H1 (cell line): Measurements from ENCODE around the gene SHMT2.

Source experiments
- CEBPB ChIP-seq: IDR thresholded peaks from 2 replicates; pipeline ENCODE4 v1.6.1; 2012; ENCODE audit warnings: low read depth, low read length
- EGR1 ChIP-seq: IDR thresholded peaks from 2 replicates; pipeline ENCODE4 v1.6.1; 2011; ENCODE audit warnings: low read depth, low read length, borderline replicate concordance
- EZH2 ChIP-seq: fragments of 200-600 bp; sonication (generic); IDR thresholded peaks from 2 replicates; pipeline ENCODE4 v1.7.1; 2012; ENCODE audit warnings: low read depth, mild to moderate bottlenecking, moderate library complexity, low read length, inconsistent platforms; ENCODE audit not compliant: severe bottlenecking
- KDM1A ChIP-seq: fragments of 200-600, 300-600 bp; sonication (generic); IDR thresholded peaks from 2 replicates; pipeline ENCODE4 v1.7.1; 2016; ENCODE audit warnings: mild to moderate bottlenecking, low read length, borderline replicate concordance
- POLR2A ChIP-seq, 2 experiments: IDR thresholded peaks; 1 replicate in 1 of 2; 2 replicates in 1 of 2; pipeline ENCODE4 v1.6.1; 2011; ENCODE audit warnings: low read depth in 2 of 2, low read length in 2 of 2, mild to moderate bottlenecking in 2 of 2; ENCODE audit errors: control extremely low read depth in 1 of 2
- SRF ChIP-seq: IDR thresholded peaks from 2 replicates; pipeline ENCODE4 v1.6.1; 2011; ENCODE audit warnings: mild to moderate bottlenecking, low read depth, low read length, moderate library complexity
- SUZ12 ChIP-seq: fragments of 200-600 bp; sonication (generic); IDR thresholded peaks from 2 replicates; pipeline ENCODE4 v1.6.1; 2012; ENCODE audit warnings: mild to moderate bottlenecking, inconsistent platforms, low read length, moderate library complexity, mixed read lengths
- TEAD4 ChIP-seq: IDR thresholded peaks from 2 replicates; pipeline ENCODE4 v1.6.1; 2012; ENCODE audit warnings: low read depth, low read length, inconsistent platforms, mixed read lengths
- TF ChIP-seq, protein P1 (sequence below): IDR thresholded peaks from 2 replicates; pipeline ENCODE4 v1.6.1; 2011; ENCODE audit warnings: low read depth, mild to moderate bottlenecking, low read length; ENCODE audit not compliant: insufficient read depth
- TF ChIP-seq, protein P2 (sequence below), 3 experiments: IDR thresholded peaks; 1 replicate in 2 of 3; 2 replicates in 1 of 3; pipeline versions ENCODE4 v1.5.1 to v1.6.1; 2011; ENCODE audit warnings: low read length in 3 of 3, mild to moderate bottlenecking in 3 of 3, inconsistent platforms in 2 of 3, low read depth in 1 of 3, moderate library complexity in 1 of 3; ENCODE audit not compliant: insufficient read depth in 1 of 3; ENCODE audit errors: control extremely low read depth in 1 of 3
- TF ChIP-seq, protein P3 (sequence below): IDR thresholded peaks from 2 replicates; pipeline ENCODE4 v1.6.1; 2012; ENCODE audit warnings: inconsistent platforms

DNA sequence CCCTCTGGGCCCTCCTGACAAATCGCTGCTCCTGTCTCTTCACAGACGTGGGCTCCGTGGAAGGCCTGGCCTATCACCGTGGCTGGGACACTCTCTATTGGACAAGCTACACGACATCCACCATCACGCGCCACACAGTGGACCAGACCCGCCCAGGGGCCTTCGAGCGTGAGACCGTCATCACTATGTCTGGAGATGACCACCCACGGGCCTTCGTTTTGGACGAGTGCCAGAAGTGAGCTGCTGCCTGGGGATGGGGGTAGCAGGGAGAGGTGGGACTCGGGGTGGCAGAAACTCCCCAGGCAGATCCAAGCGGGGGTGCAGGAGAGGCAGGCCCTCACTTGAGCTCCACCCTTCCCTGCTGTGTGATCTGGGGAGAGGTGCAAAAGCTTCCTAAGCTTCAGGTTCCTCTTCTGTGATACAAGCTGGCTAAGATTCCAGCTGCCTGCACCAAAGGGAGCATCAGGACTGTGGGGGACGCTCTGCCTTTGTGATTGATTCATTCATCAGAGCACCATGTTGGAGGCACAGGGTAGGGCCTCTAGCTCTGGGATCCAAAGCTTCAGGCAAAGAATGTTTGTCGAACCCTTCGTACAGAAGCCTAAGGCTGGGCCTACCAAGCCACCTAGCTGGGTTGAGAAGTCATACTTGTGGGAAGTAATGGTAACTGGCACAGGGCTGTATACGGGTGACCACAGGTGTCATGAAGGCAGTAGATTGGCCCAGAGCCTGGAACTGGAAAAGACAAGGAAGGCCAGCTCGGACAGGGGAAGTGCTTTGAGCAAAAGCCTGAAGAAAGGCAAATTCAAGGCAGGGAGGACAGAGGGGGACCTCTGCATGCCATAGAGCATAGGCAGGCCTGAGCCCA lies 42.1 kb upstream of the SHMT2 start:
- TF ChIP-seq, protein P1, sequence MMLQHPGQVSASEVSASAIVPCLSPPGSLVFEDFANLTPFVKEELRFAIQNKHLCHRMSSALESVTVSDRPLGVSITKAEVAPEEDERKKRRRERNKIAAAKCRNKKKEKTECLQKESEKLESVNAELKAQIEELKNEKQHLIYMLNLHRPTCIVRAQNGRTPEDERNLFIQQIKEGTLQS, result no peak
- TF ChIP-seq, protein P2, sequence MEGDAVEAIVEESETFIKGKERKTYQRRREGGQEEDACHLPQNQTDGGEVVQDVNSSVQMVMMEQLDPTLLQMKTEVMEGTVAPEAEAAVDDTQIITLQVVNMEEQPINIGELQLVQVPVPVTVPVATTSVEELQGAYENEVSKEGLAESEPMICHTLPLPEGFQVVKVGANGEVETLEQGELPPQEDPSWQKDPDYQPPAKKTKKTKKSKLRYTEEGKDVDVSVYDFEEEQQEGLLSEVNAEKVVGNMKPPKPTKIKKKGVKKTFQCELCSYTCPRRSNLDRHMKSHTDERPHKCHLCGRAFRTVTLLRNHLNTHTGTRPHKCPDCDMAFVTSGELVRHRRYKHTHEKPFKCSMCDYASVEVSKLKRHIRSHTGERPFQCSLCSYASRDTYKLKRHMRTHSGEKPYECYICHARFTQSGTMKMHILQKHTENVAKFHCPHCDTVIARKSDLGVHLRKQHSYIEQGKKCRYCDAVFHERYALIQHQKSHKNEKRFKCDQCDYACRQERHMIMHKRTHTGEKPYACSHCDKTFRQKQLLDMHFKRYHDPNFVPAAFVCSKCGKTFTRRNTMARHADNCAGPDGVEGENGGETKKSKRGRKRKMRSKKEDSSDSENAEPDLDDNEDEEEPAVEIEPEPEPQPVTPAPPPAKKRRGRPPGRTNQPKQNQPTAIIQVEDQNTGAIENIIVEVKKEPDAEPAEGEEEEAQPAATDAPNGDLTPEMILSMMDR (IDR thresholded peaks at IDR 0.05; ENCODE audit: control extremely low read depth in 1 of 3, insufficient read depth in 1 of 3, low read depth in 1 of 3, low read length in 3 of 3), result no peak
- TF ChIP-seq KDM1A (no peak), TEAD4 (no peak), EZH2 (no peak), POLR2A (IDR thresholded peaks at IDR 0.05; ENCODE audit: control extremely low read depth in 1 of 2, low read depth in 2 of 2, low read length in 2 of 2) (no peak), EGR1 (no peak), CEBPB (no peak), SUZ12 (no peak), SRF (no peak)
- TF ChIP-seq, protein P3, sequence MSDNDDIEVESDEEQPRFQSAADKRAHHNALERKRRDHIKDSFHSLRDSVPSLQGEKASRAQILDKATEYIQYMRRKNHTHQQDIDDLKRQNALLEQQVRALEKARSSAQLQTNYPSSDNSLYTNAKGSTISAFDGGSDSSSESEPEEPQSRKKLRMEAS, result no peak
